A673 (cell line): Measurements from ENCODE around the gene TRIM59. TPM values are rescaled to one million over a fixed set of nuclear protein-coding genes. Genes with fewer than 3 reads are reported as not detected.

ENCODE experiments used
- BruUV-seq: library from RNA; stranded (reverse); fragments of 400-500 nt; replicated peaks from 2 replicates; lab custom pipeline; 2021; lab: Mats Ljungman, UMichigan
- CTCF ChIA-PET: fragments of 300-600 bp; sonication (Branson Sonifier 250); formaldehyde crosslinking; loops from one replicate; lab custom pipeline; 2022; ENCODE audit warnings: antibody characterized with exemption; lab: Charles Lee
- POLR2A ChIA-PET: fragments of 300-600 bp; sonication (Branson Sonifier 250); formaldehyde crosslinking; loops from one replicate; lab custom pipeline; 2022; ENCODE audit warnings: antibody characterized with exemption; ENCODE audit not compliant: low non-redundant PET; lab: Charles Lee
- DNase-seq: peaks from one replicate; pipeline ENCODE4 v3.0.0-alpha.2; 2015; ENCODE audit warnings: low spot score
- H3K27ac ChIP-seq: fragments of 200-600 bp; sonication (generic); 2 replicates; pipeline ENCODE4 v1.5.1; 2016; ENCODE audit warnings: mixed run types, low read depth, mild to moderate bottlenecking, mixed read lengths, antibody characterized with exemption, low read length; ENCODE audit not compliant: poor library complexity, severe bottlenecking
- H3K27me3 ChIP-seq: fragments of 200-600 bp; sonication (generic); replicated peaks from 2 replicates; pipeline ENCODE4 v1.6.1; 2017; ENCODE audit warnings: mixed run types, low read depth, mild to moderate bottlenecking, mixed read lengths, antibody characterized with exemption, low read length; ENCODE audit not compliant: insufficient read depth, poor library complexity
- H3K36me3 ChIP-seq: fragments of 200-600 bp; sonication (generic); 2 replicates; pipeline ENCODE4 v1.6.1; 2016; ENCODE audit warnings: mixed run types, mild to moderate bottlenecking, mixed read lengths, antibody characterized with exemption, low read length; ENCODE audit not compliant: insufficient read depth, poor library complexity, severe bottlenecking
- H3K4me1 ChIP-seq: fragments of 200-600 bp; sonication (generic); 2 replicates; pipeline ENCODE4 v1.6.1; 2017; ENCODE audit warnings: mixed run types, mild to moderate bottlenecking, mixed read lengths, antibody characterized with exemption, low read length; ENCODE audit not compliant: insufficient read depth, poor library complexity, severe bottlenecking
- H3K4me3 ChIP-seq: fragments of 200-600 bp; sonication (generic); 2 replicates; pipeline ENCODE4 v1.5.1; 2016; ENCODE audit warnings: low read depth, mixed run types, mild to moderate bottlenecking, mixed read lengths, low read length; ENCODE audit not compliant: poor library complexity, severe bottlenecking
- H3K9me3 ChIP-seq: fragments of 200-600 bp; sonication (generic); 2 replicates; pipeline ENCODE4 v1.6.1; 2016; ENCODE audit warnings: mixed run types, low read depth, mild to moderate bottlenecking, mixed read lengths, antibody characterized with exemption, low read length; ENCODE audit not compliant: poor library complexity, severe bottlenecking
- CTCF ChIP-seq: fragments of 300-800, 200-600 bp; sonication (generic); conservative IDR thresholded peaks from 2 replicates; pipeline ENCODE4 v1.5.1; 2017; ENCODE audit warnings: low read depth, mild to moderate bottlenecking, antibody characterized with exemption, low read length, moderate library complexity, mixed read lengths
- EZH2 ChIP-seq: fragments of 200-600 bp; sonication (generic); IDR thresholded peaks from 2 replicates; pipeline ENCODE4 v1.6.1; 2017; ENCODE audit warnings: borderline replicate concordance, low read depth, mild to moderate bottlenecking, mixed read lengths, antibody characterized with exemption, low read length; ENCODE audit not compliant: poor library complexity, severe bottlenecking
- intact Hi-C: fragments of 100-400 bp; cut with micrococcal nuclease; formaldehyde crosslinking; loops from one replicate; pipeline ENCODE4 v1.10.0; 2022; ENCODE audit not compliant: unreplicated experiment
- total RNA-seq: library from RNA; stranded (reverse); gene quantifications from 2 replicates; pipeline ENCODE4 v1.2.3, GENCODE V29; 2021

The TRIM59 gene
- total RNA-seq, 1 experiment from 2014 or later: 15.3 TPM

- no peaks in the 10 kb centered on the region for H3K4me1 ChIP-seq
- no peak for TF ChIP-seq EZH2
- no peak for TF ChIP-seq CTCF
- no peak for DNase-seq
- BruUV-seq: no TSS peak
- no peaks in the 10 kb centered on the region for H3K27me3 ChIP-seq
- H3K4me3 ChIP-seq: no peak overlapping the region
- ChIA-PET CTCF (no interaction called here), POLR2A (no interaction called here)
- intact Hi-C loops: no loop called here
- H3K36me3 ChIP-seq: no peaks in the 10 kb centered on the region
- H3K9me3 ChIP-seq: no peaks in the 10 kb centered on the region
- no peak overlapping the region for H3K27ac ChIP-seq
Measured at GRCh38 chr3:160474416-160474838, 24.8 kb upstream of the TRIM59 start.

GRCh38 chr3:160473978-160474377 lies 24.4 kb upstream of the TRIM59 start:
- ChIA-PET CTCF (no interaction called here), POLR2A (no interaction called here)
- H3K9me3 ChIP-seq: no peaks in the 10 kb centered on the region
- intact Hi-C loops: no loop called here
- BruUV-seq: no TSS peak
- no peaks in the 10 kb centered on the region for H3K4me1 ChIP-seq
- DNase-seq: no peak
- no peak overlapping the region for H3K4me3 ChIP-seq
- no peak overlapping the region for H3K27ac ChIP-seq
- no peak for TF ChIP-seq CTCF
- TF ChIP-seq EZH2: no peak
- no peaks in the 10 kb centered on the region for H3K27me3 ChIP-seq
- no peaks in the 10 kb centered on the region for H3K36me3 ChIP-seq

- CTCF ChIA-PET: no interaction called here
- BruUV-seq: no TSS peak
- intact Hi-C loops: no loop called here
- Histone ChIP-seq H3K36me3 (no peaks in the 10 kb centered on the region), H3K27ac (no peak overlapping the region), H3K4me1 (no peaks in the 10 kb centered on the region), H3K9me3 (no peaks in the 10 kb centered on the region), H3K27me3 (no peaks in the 10 kb centered on the region), H3K4me3 (no peak overlapping the region)
- POLR2A ChIA-PET: no interaction called here
- no peak for DNase-seq
- TF ChIP-seq EZH2: no peak
- no peak for TF ChIP-seq CTCF
Measured at GRCh38 chr3:160473221-160473620, 23.6 kb upstream of the TRIM59 start.
